HepG2 (cell line): ENCODE data around the gene DST. TPM values are rescaled to one million over a fixed set of nuclear protein-coding genes. Genes with fewer than 3 reads are reported as not detected.

ENCODE experiments used
- ASH2L ChIP-seq: fragments of 300-600, 200-600 bp; sonication (generic); IDR thresholded peaks from 2 replicates; pipeline ENCODE4 v1.7.0; 2017; ENCODE audit warnings: low read depth, mild to moderate bottlenecking, moderate library complexity, mixed read lengths, low read length; ENCODE audit not compliant: insufficient read length
- BHLHE40 ChIP-seq: IDR thresholded peaks from 2 replicates; pipeline ENCODE4 v1.6.1; 2011; ENCODE audit warnings: low read length, improper control_type of control experiment
- GATAD2A ChIP-seq: IDR thresholded peaks from 2 replicates; pipeline ENCODE4 v1.6.1; 2016
- KLF16 ChIP-seq, 2 experiments: sonication (generic) in 1 of 2; formaldehyde crosslinking in 1 of 2; IDR thresholded peaks; 2 replicates each; pipeline versions ENCODE4 v1.6.1 to v1.8.0; 2016 to 2023; ENCODE audit warnings: missing genetic modification reagents in 2 of 2, missing compliant biosample characterization in 1 of 2
- SIX4 ChIP-seq: sonication (generic); formaldehyde crosslinking; IDR thresholded peaks from 2 replicates; pipeline ENCODE4 v1.4.0; 2020; ENCODE audit warnings: missing genetic modification reagents
- ZEB1 ChIP-seq: IDR thresholded peaks from 2 replicates; pipeline ENCODE4 v1.6.1; 2012; ENCODE audit warnings: mild to moderate bottlenecking, low read depth, inconsistent platforms; ENCODE audit not compliant: insufficient replicate concordance
- ZMAT3 ChIP-seq: sonication (generic); formaldehyde crosslinking; conservative IDR thresholded peaks from 2 replicates; pipeline ENCODE4 v1.7.0; 2021; ENCODE audit warnings: missing genetic modification reagents
- ZNF260 ChIP-seq: sonication (generic); formaldehyde crosslinking; IDR thresholded peaks from 2 replicates; pipeline ENCODE4 v1.4.0; 2020; ENCODE audit warnings: missing genetic modification reagents, low read depth, mild to moderate bottlenecking, borderline replicate concordance
- ZNF556 ChIP-seq: sonication (generic); formaldehyde crosslinking; IDR thresholded peaks from 2 replicates; pipeline ENCODE4 v1.4.0; 2020; ENCODE audit warnings: mild to moderate bottlenecking, missing genetic modification reagents, borderline replicate concordance
- ZNF605 ChIP-seq: sonication (generic); formaldehyde crosslinking; IDR thresholded peaks from 2 replicates; pipeline ENCODE4 v1.8.0; 2022; ENCODE audit warnings: mild to moderate bottlenecking, missing genetic modification reagents
- ZNF776 ChIP-seq: sonication (generic); formaldehyde crosslinking; IDR thresholded peaks from 2 replicates; pipeline ENCODE4 v1.4.0; 2020; ENCODE audit warnings: mild to moderate bottlenecking, missing genetic modification reagents
- ZSCAN29 ChIP-seq: sonication (generic); formaldehyde crosslinking; conservative IDR thresholded peaks from 2 replicates; pipeline ENCODE4 v1.4.0; 2020; ENCODE audit warnings: mild to moderate bottlenecking, missing genetic modification reagents
- polyA plus RNA-seq, 8 experiments: library from polyadenylated mRNA; depleted of rRNA in 3 of 8; stranded (reverse) in 7 of 8; unstranded in 1 of 8; fragments of >200 nt; fragmentation: Illumina TruSeq in 4 of 8; extraction: Trizol in 4 of 8; gene quantifications; 2 replicates each; pipeline versions ENCODE4 v1.2.1 to v1.2.3, GENCODE V29; 2011 to 2016; ENCODE audit warnings: low read depth in 4 of 8, missing spikeins in 1 of 8, mixed read lengths in 1 of 8; ENCODE audit not compliant: insufficient read depth in 1 of 8
- total RNA-seq, 5 experiments: library from RNA; depleted of rRNA; stranded (reverse); fragments of >200 nt; fragmentation: Illumina TruSeq; extraction: Trizol; gene quantifications; 2 replicates each; pipeline ENCODE4 v1.2.3, GENCODE V29; 2016; ENCODE audit warnings: low read depth in 1 of 5
- TF ChIP-seq, protein P1 (sequence below): sonication (generic); formaldehyde crosslinking; IDR thresholded peaks from 2 replicates; pipeline ENCODE4 v1.5.1; 2020; ENCODE audit warnings: mild to moderate bottlenecking, missing genetic modification reagents, borderline replicate concordance
- TF ChIP-seq, protein P2 (sequence below): IDR thresholded peaks from 2 replicates; pipeline ENCODE4 v1.6.1; 2016; ENCODE audit warnings: mild to moderate bottlenecking, missing biosample characterization, missing genetic modification reagents
- TF ChIP-seq, protein P3 (sequence below): sonication (generic); formaldehyde crosslinking; IDR thresholded peaks from 2 replicates; pipeline ENCODE4 v1.4.0; 2020; ENCODE audit warnings: missing genetic modification reagents, borderline replicate concordance
- TF ChIP-seq, protein P4 (sequence below): sonication (generic); formaldehyde crosslinking; IDR thresholded peaks from 2 replicates; pipeline ENCODE4 v1.4.0; 2020; ENCODE audit warnings: missing genetic modification reagents
- TF ChIP-seq, protein P5 (sequence below): IDR thresholded peaks from 2 replicates; pipeline ENCODE4 v1.6.1; 2016; ENCODE audit warnings: low read depth, missing genetic modification reagents, missing compliant biosample characterization

DST gene
- total and polyA plus RNA-seq, 2 of the 13 experiments (the other 11 are each of a cell fraction or from before 2014, with no cell fraction given): 64.4 to 89.0 TPM

DNA sequence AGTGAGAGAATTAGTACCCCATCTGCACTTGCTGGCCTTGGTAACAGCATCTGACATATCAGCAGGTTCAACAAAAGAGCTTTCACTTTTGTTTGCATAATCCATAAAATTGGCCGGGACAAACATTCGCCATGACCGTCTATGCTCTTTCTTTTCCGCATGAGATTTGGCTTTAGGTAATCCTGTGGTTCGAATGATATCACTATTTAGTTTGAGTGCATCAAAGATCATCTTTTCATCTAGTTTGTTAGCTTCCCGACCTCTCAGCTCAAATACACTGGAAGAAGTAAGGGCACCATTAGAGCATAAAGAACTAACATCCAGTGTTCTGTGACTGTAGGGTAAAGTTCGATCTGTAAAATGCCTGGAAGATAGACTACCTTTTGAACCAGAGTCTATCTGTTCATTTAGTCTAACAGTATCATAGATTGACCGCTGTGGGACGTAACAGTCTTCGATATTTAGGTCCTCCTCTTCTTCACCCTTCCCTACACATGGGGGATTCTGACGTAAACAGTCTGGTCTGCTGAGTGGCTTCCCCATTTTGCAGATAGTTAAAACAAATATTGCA lies 101.6 kb downstream of the DST start (continued):
- TF ChIP-seq ZSCAN29 (peak; percentile 78; the same call in 1 of the 2 replicates), ZNF556 (CRISPR knock-in tag) (0 out of 2 replicates have a peak, but pooled peaks have one; percentile 13), GATAD2A (CRISPR knock-in tag) (peak; percentile 69), ZMAT3 (CRISPR knock-in tag) (no peak), BHLHE40 (no peak), ZEB1 (no peak), SIX4 (CRISPR knock-in tag) (no peak), ZNF260 (CRISPR knock-in tag) (no peak), ASH2L (peak; percentile 84), ZNF776 (CRISPR knock-in tag) (no peak), KLF16 (CRISPR knock-in tag; IDR thresholded peaks at IDR 0.05) (no peak), ZNF605 (no peak)
- TF ChIP-seq, protein P1, sequence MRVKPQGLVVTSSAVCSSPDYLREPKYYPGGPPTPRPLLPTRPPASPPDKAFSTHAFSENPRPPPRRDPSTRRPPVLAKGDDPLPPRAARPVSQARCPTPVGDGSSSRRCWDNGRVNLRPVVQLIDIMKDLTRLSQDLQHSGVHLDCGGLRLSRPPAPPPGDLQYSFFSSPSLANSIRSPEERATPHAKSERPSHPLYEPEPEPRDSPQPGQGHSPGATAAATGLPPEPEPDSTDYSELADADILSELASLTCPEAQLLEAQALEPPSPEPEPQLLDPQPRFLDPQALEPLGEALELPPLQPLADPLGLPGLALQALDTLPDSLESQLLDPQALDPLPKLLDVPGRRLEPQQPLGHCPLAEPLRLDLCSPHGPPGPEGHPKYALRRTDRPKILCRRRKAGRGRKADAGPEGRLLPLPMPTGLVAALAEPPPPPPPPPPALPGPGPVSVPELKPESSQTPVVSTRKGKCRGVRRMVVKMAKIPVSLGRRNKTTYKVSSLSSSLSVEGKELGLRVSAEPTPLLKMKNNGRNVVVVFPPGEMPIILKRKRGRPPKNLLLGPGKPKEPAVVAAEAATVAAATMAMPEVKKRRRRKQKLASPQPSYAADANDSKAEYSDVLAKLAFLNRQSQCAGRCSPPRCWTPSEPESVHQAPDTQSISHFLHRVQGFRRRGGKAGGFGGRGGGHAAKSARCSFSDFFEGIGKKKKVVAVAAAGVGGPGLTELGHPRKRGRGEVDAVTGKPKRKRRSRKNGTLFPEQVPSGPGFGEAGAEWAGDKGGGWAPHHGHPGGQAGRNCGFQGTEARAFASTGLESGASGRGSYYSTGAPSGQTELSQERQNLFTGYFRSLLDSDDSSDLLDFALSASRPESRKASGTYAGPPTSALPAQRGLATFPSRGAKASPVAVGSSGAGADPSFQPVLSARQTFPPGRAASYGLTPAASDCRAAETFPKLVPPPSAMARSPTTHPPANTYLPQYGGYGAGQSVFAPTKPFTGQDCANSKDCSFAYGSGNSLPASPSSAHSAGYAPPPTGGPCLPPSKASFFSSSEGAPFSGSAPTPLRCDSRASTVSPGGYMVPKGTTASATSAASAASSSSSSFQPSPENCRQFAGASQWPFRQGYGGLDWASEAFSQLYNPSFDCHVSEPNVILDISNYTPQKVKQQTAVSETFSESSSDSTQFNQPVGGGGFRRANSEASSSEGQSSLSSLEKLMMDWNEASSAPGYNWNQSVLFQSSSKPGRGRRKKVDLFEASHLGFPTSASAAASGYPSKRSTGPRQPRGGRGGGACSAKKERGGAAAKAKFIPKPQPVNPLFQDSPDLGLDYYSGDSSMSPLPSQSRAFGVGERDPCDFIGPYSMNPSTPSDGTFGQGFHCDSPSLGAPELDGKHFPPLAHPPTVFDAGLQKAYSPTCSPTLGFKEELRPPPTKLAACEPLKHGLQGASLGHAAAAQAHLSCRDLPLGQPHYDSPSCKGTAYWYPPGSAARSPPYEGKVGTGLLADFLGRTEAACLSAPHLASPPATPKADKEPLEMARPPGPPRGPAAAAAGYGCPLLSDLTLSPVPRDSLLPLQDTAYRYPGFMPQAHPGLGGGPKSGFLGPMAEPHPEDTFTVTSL: no peak
- TF ChIP-seq, protein P2, sequence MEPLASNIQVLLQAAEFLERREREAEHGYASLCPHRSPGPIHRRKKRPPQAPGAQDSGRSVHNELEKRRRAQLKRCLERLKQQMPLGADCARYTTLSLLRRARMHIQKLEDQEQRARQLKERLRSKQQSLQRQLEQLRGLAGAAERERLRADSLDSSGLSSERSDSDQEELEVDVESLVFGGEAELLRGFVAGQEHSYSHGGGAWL (CRISPR knock-in tag): no peak
- TF ChIP-seq, protein P3, sequence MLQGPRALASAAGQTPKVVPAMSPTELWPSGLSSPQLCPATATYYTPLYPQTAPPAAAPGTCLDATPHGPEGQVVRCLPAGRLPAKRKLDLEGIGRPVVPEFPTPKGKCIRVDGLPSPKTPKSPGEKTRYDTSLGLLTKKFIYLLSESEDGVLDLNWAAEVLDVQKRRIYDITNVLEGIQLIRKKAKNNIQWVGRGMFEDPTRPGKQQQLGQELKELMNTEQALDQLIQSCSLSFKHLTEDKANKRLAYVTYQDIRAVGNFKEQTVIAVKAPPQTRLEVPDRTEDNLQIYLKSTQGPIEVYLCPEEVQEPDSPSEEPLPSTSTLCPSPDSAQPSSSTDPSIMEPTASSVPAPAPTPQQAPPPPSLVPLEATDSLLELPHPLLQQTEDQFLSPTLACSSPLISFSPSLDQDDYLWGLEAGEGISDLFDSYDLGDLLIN (CRISPR knock-in tag): no peak
- TF ChIP-seq, protein P4, sequence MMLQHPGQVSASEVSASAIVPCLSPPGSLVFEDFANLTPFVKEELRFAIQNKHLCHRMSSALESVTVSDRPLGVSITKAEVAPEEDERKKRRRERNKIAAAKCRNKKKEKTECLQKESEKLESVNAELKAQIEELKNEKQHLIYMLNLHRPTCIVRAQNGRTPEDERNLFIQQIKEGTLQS (CRISPR knock-in tag): no peak
- TF ChIP-seq, protein P5, sequence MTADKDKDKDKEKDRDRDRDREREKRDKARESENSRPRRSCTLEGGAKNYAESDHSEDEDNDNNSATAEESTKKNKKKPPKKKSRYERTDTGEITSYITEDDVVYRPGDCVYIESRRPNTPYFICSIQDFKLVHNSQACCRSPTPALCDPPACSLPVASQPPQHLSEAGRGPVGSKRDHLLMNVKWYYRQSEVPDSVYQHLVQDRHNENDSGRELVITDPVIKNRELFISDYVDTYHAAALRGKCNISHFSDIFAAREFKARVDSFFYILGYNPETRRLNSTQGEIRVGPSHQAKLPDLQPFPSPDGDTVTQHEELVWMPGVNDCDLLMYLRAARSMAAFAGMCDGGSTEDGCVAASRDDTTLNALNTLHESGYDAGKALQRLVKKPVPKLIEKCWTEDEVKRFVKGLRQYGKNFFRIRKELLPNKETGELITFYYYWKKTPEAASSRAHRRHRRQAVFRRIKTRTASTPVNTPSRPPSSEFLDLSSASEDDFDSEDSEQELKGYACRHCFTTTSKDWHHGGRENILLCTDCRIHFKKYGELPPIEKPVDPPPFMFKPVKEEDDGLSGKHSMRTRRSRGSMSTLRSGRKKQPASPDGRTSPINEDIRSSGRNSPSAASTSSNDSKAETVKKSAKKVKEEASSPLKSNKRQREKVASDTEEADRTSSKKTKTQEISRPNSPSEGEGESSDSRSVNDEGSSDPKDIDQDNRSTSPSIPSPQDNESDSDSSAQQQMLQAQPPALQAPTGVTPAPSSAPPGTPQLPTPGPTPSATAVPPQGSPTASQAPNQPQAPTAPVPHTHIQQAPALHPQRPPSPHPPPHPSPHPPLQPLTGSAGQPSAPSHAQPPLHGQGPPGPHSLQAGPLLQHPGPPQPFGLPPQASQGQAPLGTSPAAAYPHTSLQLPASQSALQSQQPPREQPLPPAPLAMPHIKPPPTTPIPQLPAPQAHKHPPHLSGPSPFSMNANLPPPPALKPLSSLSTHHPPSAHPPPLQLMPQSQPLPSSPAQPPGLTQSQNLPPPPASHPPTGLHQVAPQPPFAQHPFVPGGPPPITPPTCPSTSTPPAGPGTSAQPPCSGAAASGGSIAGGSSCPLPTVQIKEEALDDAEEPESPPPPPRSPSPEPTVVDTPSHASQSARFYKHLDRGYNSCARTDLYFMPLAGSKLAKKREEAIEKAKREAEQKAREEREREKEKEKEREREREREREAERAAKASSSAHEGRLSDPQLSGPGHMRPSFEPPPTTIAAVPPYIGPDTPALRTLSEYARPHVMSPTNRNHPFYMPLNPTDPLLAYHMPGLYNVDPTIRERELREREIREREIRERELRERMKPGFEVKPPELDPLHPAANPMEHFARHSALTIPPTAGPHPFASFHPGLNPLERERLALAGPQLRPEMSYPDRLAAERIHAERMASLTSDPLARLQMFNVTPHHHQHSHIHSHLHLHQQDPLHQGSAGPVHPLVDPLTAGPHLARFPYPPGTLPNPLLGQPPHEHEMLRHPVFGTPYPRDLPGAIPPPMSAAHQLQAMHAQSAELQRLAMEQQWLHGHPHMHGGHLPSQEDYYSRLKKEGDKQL: no peak; the same call in 1 of the 2 replicates
